GM23248 (cell line): ENCODE results near the gene OPRL1.

ENCODE experiments used
- EZH2 ChIP-seq: fragments of 200-600 bp; sonication (generic); IDR thresholded peaks from 2 replicates; pipeline ENCODE4 v1.6.1; 2018; ENCODE audit warnings: antibody characterized with exemption, mild to moderate bottlenecking; ENCODE audit not compliant: insufficient read depth, poor library complexity, severe bottlenecking
- EZH2phosphoT487 ChIP-seq: fragments of 200-600 bp; sonication (generic); IDR thresholded peaks from 2 replicates; pipeline ENCODE4 v1.6.1; 2018; ENCODE audit warnings: antibody characterized with exemption, moderate library complexity, mild to moderate bottlenecking, low read depth; ENCODE audit not compliant: insufficient read depth

GRCh38 chr20:64109831-64110391 lies 30.0 kb downstream of the OPRL1 start:
- TF ChIP-seq EZH2phosphoT487, result no peak
- no peak for TF ChIP-seq EZH2
